Psoas muscle (tissue), 8 donors: Measurements from ENCODE around the gene EFCC1. TPM values are rescaled to one million over a fixed set of nuclear protein-coding genes. Genes with fewer than 3 reads are reported as not detected.

Experiments
- ATAC-seq, 4 donors: fragments of 200-7000 bp; cut with Tn5 transposase; one replicate each; pipeline ENCODE4 v1.9.1; 2020; ENCODE audit warnings: moderate library complexity in 3 of 4, mild to moderate bottlenecking in 2 of 4
- DNase-seq, 2 donors: peaks; one replicate each; pipeline ENCODE4 v3.0.0-alpha.2; 2020
- H3K27ac ChIP-seq: fragments of 200-600 bp; one replicate; pipeline ENCODE4 v1.8.0; 2022
- H3K27me3 ChIP-seq, 3 donors: fragments of 200-600 bp in 1 of 3; one replicate each; pipeline versions ENCODE4 v1.6.1 to v1.8.0; 2013 to 2022; ENCODE audit warnings: low read length in 2 of 3, mild to moderate bottlenecking in 2 of 3, moderate library complexity in 1 of 3; ENCODE audit not compliant: insufficient read depth in 3 of 3
- H3K36me3 ChIP-seq, 2 donors: fragments of 200-600 bp in 1 of 2; one replicate each; pipeline versions ENCODE4 v1.6.1 to v1.8.0; 2013 to 2022; ENCODE audit warnings: low read depth in 1 of 2, mild to moderate bottlenecking in 1 of 2, moderate library complexity in 1 of 2; ENCODE audit not compliant: insufficient read depth in 1 of 2
- H3K4me1 ChIP-seq: fragments of 200-600 bp; one replicate; pipeline ENCODE4 v1.8.0; 2022
- H3K4me3 ChIP-seq: fragments of 200-600 bp; one replicate; pipeline ENCODE4 v1.8.0; 2022; ENCODE audit warnings: mild to moderate bottlenecking
- H3K9me3 ChIP-seq: fragments of 200-600 bp; one replicate; pipeline ENCODE4 v1.8.0; 2022
- WGBS, 3 donors: extraction: QIAGEN DNeasy Blood & Tissue Kit; methylation state at CpG; one replicate each; pipeline versions ENCODE4 v1.1.6 to v1.1.7; 2013; 5-methylcytosine and 5-hydroxymethylcytosine counted together
- intact Hi-C, 2 donors: fragments of 100-400 bp; cut with DNase I; formaldehyde crosslinking; loops; one replicate each; pipeline versions ENCODE4 v1.11.0 to v1.14.2; 2022
- polyA plus RNA-seq, 3 donors: library from polyadenylated mRNA; stranded (reverse); fragments of 200-250 nt; gene quantifications; one replicate each; pipeline ENCODE4 v1.2.3, GENCODE V29; 2013
- total RNA-seq, 4 donors: library from RNA; stranded (reverse); fragmentation: NEBNext Ultra II Directional in 2 of 4; extraction: Animal tissue kit (Norgen Biotek cat#: 25700) in 2 of 4; gene quantifications; one replicate each; pipeline versions ENCODE4 v1.2.1 to v1.2.4, GENCODE V29; 2021 to 2023
- TF ChIP-seq, protein P1 (sequence below): fragments of 200-600 bp; IDR thresholded peaks from one replicate; pipeline ENCODE4 v1.8.0; 2022; ENCODE audit warnings: antibody characterized with exemption
- donor health status: healthy with polysubstance abuse.
- donor health status: DM: no; HTN: no; CAD: no; lungs with moderate emphysema.
- donor health status: Bipolar disorder and iron deficiency.
- donor health status: healthy.
- donor health status: DM: yes; HTN: yes; CAD: no.
- donor health status: DM: no; HTN: no; CAD: no.
- donor health status: DM: no; HTN: no; CAD: no.
- donor health status: DM: yes; HTN: yes; CAD: no.

Gene EFCC1
- total and polyA plus RNA-seq, 7 donors = 0.11 to 1.5 (median 0.48) TPM

DNA sequence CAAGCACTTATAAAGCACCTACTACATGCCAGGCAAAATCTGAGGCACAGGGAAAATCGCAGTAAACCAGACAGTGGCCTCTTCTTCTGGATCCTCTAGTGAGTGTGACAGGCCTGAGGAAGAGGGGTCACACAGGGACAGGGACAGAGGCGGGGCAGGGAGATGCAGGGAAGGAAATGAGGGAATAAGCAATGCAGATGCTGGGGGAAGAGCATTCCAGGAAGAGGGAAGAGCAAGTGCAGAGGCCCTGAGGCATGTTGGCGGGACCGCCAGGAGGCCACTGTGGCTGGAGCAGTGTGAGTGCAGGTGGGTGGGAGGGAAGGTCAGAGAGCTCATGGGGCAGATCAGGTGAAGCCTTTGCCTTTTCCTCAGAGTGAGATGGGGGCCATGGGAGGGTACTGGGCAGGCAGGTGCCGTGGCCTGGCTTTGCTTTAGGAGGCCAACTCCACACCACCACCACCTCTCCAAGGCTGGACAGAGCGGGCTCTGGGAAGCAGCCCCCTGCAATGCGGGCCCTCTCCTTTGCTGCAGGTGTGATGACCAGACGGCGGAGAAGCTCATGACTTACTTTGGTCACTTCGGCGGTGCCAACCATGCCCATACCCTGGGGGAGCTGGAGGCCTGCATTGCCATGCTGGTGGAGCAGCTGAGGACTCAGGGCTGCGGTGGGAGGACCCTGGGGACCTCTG, 32.7 kb downstream of the EFCC1 start:
- no peaks in the 10 kb centered on the region for H3K27me3 ChIP-seq
- H3K36me3 ChIP-seq = no peaks in the 10 kb centered on the region
- no peaks in the 10 kb centered on the region for H3K4me1 ChIP-seq
- ATAC-seq = no peak
- TF ChIP-seq, protein P1, sequence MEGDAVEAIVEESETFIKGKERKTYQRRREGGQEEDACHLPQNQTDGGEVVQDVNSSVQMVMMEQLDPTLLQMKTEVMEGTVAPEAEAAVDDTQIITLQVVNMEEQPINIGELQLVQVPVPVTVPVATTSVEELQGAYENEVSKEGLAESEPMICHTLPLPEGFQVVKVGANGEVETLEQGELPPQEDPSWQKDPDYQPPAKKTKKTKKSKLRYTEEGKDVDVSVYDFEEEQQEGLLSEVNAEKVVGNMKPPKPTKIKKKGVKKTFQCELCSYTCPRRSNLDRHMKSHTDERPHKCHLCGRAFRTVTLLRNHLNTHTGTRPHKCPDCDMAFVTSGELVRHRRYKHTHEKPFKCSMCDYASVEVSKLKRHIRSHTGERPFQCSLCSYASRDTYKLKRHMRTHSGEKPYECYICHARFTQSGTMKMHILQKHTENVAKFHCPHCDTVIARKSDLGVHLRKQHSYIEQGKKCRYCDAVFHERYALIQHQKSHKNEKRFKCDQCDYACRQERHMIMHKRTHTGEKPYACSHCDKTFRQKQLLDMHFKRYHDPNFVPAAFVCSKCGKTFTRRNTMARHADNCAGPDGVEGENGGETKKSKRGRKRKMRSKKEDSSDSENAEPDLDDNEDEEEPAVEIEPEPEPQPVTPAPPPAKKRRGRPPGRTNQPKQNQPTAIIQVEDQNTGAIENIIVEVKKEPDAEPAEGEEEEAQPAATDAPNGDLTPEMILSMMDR = no peak
- H3K4me3 ChIP-seq = no peak overlapping the region
- intact Hi-C loops = no loop called here
- H3K9me3 ChIP-seq = peaks cover 3% of the 10 kb centered on the region
- no peak for DNase-seq
- no peak overlapping the region for H3K27ac ChIP-seq
- 81 to 82% (median 81%) methylated on average over 12 of the region's 12 CpGs for WGBS, 3 donors

GRCh38 chr3:129034642-129035041, 33.5 kb downstream of the EFCC1 start:
- WGBS, 3 donors = 77 to 78% (median 78%) methylated on average over 6 of the region's 6 CpGs
- intact Hi-C loops = no loop called here
- peaks cover 0 to 3% (median 0%) of the 10 kb centered on the region in 3 donors for H3K27me3 ChIP-seq

DNA sequence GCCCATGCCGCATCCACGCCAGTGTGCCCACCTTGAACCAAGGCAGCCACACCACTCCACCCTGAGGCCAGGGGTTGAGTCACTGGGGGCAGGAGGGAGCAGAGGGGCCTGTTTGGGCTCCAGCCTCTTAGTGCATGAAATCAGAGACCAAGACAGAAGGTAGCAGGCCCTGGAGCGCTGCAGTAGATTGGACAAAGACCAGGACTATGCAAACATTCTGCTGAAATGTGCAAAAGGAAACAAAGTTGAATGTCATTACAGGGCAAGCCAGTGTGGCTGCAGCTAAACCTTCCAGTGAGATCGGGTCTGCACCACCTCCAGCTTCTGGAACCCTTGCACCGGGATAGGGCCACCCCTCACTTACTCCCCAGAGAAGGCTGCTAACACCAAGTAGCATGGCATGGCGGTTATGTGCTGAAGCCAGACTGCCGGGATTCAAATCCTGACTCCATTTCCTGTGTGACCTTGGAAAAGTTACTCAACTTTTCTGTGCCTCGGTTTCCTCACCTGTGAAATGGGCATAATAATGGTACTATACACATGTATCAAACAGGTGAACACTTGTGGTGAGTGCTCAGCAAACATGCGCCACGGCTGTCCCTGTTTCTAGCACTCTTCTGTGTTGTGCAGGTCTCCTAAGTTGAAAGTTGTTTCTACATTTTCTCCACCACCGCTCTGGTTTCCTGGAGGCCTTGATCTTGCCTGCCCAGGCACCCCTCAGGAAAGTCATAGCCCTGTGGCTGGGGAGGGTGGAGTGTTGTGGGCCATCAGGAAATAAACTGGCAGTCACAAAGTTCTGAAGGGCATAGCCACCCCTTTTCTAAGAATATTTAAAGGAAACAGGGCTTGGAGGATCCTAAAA, 34.5 kb downstream of the EFCC1 start:
- ATAC-seq (no peak), DNase-seq (no peak)
- intact Hi-C loops = no loop called here
- Histone ChIP-seq H3K9me3 (no peaks in the 10 kb centered on the region), H3K4me1 (no peaks in the 10 kb centered on the region), H3K27ac (no peak overlapping the region), H3K36me3 (no peaks in the 10 kb centered on the region), H3K27me3 (peaks cover 0 to 9% (median 0%) of the 10 kb centered on the region in 3 donors), H3K4me3 (no peak overlapping the region)
- WGBS, 3 donors = 89 to 93% (median 89%) methylated on average over 11 of the region's 11 CpGs
- TF ChIP-seq, protein P1 = no peak

More at GRCh38 chr3:129034642-129035041, 33.5 kb downstream of the EFCC1 start:
- DNase-seq (no peak), ATAC-seq (no peak)
- Histone ChIP-seq H3K9me3 (peaks cover 3% of the 10 kb centered on the region), H3K4me3 (no peak overlapping the region), H3K4me1 (no peaks in the 10 kb centered on the region), H3K36me3 (no peaks in the 10 kb centered on the region), H3K27ac (no peak overlapping the region)
- TF ChIP-seq, protein P1 = no peak

DNA sequence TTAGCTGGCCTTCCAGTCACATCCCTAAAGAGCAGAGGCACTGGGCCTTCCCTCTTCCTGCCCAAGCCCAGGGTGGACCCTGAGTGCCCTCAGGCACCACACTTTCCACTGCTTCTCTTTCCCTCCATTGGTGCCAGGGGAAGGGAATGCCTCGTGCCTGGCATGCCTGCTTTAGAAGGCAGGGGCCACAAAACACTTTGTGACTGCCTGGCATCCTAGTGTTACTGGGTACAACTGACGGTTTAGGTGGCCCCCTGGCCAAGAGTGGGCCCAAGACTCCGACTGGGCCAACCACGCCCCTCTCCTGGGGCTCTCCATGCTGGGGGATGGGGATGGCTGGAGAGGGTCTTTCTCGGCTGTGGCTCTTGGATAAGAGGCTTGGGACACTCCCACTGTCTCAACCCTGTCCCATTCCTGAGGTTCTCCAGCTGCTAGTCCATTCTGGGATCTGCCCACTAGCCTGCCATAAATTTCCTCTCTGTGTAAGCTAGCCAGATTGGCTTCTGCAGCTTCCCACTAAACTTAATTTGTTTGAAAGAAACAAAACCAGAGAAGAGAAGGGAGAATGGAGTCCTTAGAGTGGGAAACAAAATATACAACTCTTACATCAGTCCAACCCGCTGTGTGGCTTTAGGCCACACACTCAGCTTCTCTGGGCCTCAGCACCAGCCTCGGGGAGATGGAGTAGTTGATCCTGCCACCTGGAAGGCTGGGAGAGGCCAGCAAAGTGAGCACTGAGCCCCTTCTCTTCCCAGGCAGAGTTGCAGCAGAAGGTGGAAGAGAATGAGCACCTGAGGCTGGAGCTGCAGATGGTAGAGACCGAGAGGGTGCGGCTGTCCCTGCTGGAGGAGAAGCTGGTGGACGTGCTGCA, 35.4 kb downstream of the EFCC1 start:
- Histone ChIP-seq H3K4me3 (no peak overlapping the region), H3K27ac (no peak overlapping the region), H3K27me3 (peaks cover 0 to 9% (median 0%) of the 10 kb centered on the region in 3 donors), H3K36me3 (no peaks in the 10 kb centered on the region), H3K9me3 (no peaks in the 10 kb centered on the region), H3K4me1 (no peaks in the 10 kb centered on the region)
- DNase-seq = no peak
- no peak for ATAC-seq
- intact Hi-C loops = no loop called here
- TF ChIP-seq, protein P1 = no peak
- WGBS, 3 donors = 74 to 83% (median 81%) methylated on average over 10 of the region's 10 CpGs
